ENCODE data around the gene LYPD4.
A peak's percentile ranks its signal among the peaks of the same experiment; 100 is the strongest.

LYPD4 gene

DNA sequence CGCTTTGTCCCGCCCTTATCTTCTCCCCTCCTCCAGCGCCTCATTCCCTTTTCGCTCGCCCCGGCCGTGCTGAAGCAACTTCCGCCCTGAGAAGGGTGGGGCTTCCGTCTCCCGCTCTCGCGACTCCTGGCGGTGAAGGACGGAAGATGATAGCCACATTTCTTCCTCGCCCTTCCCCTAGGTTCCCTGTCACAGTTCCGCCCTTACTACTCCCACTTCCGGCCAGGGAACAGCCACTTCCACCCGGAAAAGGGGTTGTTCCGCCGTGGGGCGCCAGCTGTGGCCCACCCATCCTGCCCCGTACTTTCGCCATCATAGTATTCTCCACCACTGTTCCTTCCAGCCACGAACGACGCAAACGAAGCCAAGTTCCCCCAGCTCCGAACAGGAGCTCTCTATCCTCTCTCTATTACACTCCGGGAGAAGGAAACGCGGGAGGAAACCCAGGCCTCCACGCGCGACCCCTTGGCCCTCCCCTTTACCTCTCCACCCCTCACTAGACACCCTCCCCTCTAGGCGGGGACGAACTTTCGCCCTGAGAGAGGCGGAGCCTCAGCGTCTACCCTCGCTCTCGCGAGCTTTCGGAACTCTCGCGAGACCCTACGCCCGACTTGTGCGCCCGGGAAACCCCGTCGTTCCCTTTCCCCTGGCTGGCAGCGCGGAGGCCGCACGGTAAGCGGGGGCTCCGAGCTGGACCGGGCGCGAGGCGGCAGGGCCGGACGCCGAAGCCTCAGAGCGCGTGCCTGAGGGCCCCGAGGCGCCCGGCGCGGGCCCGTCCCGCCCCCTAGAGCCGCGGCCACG, 15.3 kb upstream of the LYPD4 start, which contains the start of gene RPS19:
RPS19 (plus strand) TSS at position 638 of the 801 bp plus-strand sequence. CDS start 520 bp downstream, outside the sequence.
- DNase-seq = peak; percentile 97 to 100 (median 99)
- intact Hi-C loops (cut with DNase I) = loop anchor here (1.0 to 5.0 kb wide), 3 partner anchors 24 to 99 kb away; partner anchors contain the start of gene RABAC1

DNA sequence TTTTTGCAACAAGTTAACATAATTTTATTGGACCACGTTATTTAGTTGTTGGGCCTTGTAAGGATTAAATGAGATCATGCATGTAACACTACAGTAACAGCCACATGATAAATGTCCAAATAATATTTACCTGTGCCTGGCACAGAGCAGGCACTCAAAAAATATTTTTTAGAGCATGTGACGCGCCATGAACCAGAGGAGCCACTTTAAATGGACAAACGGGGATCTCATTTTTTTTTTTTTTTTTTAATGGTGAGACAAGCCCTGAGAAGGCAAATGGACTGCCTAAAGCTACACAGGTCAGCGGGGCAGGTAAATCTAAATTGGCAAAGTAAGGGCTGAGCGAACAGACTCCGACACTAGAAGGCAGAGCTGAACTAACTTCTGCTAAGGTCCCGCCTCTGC, 14.7 kb upstream of the LYPD4 start:
- DNase-seq = no peak
- intact Hi-C loops (cut with DNase I) = loop anchor here (2.0 kb wide), 1 partner anchor 100 kb away; the partner anchor contains the start of gene RABAC1

DNA sequence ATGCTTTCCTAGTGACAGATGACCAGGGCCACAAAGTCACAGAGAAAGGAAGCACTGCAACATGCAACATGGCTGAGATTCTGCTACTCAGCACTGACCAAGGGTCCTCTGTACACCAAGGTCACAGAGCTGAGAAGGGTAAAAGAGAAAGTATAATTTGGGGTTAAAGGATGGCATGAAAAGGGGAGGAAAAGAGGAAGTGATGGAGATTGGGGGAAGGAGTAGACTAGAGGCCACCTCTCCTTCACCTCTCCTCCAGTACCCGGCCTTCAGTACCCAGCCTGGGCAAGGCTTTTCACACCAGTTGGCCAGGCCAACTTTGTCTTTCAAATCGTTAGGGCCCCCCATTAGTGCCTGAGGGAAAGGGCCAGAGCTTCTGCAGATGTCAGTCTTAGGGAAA, 9.3 kb upstream of the LYPD4 start:
- DNase-seq = peak in 1 of 10 donors; percentile 21
- intact Hi-C loops (cut with DNase I) = no loop called here

GRCh38 chr19:41853344-41853743, 8.9 kb upstream of the LYPD4 start:
- intact Hi-C loops (cut with DNase I) = no loop called here
- peak in 1 of 10 donors; percentile 4 for DNase-seq

DNA sequence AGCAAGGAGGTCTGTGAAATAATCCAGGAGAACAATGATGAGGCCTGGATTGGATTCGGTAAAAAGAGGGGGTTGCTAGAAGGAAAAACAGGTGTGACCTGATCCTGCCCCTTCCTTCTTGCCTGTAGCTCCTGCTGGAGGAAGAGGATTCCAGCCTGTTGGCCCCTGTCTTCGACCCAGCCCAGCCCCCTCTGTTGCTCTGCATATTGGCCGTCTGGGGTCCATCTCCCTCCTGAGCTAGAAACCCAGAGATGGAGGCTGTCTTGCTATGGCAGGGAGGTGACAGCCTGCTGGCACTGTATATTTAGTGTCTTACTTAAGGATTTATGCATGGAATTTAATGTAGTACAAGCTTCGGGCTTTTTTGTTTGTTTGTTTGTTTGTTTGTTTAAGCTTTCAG, 7.0 kb upstream of the LYPD4 start:
- intact Hi-C loops (cut with DNase I) = no loop called here
- DNase-seq = peak in 1 of 10 donors; percentile 5

- peak in 1 of 10 donors; percentile 58 for DNase-seq
- intact Hi-C loops (cut with DNase I) = no loop called here
These were observed 5.9 kb upstream of the LYPD4 start for GRCh38 chr19:41850381-41850780.

- intact Hi-C loops (cut with DNase I) = no loop called here
- no peak for DNase-seq
These were observed 4.6 kb upstream of the LYPD4 start for GRCh38 chr19:41849067-41849466.

DNA sequence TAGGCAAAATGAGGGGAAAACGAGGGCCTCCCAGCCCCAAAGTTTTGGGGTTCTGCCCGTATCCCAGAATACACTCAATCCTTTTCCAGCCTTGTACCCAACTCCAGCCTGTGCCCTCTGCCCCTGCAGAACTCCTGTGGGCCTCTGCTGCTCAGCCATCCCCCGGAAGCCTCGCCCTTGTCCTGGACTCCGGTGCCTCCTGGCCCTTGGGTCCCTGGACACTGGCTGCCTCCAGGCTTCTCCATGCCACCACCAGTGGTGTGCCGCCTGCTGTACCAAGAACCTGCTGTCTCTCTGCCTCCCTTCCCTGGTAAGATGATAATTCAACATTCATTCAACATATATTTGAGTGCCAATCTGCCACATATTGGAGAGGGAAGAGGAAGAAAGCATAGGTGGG, 4.2 kb upstream of the LYPD4 start:
- intact Hi-C loops (cut with DNase I) = no loop called here

DNA sequence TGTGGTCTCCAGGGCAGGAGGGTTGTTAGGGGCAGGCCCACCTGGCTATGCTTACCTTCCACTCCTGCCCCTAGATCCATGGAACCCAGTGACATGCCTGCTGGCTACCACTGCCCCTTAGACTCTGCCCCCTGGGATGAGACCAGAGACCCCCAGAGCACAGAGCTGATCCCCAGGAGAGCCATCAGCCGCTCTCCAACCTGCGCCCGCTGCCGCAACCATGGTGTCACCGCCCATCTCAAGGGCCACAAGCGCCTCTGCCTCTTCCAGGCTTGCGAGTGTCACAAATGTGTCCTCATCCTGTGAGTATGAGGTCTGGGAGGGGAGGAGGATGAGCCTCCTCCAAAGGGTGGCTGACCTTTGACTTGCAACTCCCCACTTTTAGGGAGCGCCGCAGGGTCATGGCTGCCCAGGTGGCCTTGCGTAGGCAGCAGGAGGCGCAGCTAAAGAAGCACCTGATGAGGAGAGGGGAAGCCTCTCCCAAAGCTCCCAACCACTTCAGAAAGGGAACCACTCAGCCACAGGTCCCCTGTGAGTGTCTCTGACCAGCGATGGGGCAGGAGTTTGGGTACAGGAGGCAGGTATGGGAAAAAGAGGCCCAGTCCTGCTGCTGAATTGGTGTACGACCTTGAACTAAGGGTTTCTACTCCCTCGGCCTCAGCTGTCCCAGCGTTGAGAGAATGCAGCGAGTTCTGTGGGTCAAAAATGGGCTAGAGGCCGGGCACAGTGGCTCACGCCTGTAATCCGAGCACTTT, 3.0 kb upstream of the LYPD4 start:
- DNase-seq = peak in 1 of 10 donors; percentile 39
- intact Hi-C loops (cut with DNase I) = no loop called here

More for the DNA sequence above, 4.2 kb upstream of the LYPD4 start:
- DNase-seq = no peak

- DNase-seq = no peak
- intact Hi-C loops (cut with DNase I) = no loop called here
These were observed 638 bp upstream of the LYPD4 start for GRCh38 chr19:41845051-41845590.

DNA sequence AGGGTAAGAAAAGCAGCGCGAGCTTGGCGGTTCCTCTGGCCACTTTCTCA, 343 bp upstream of the LYPD4 start, which contains the start of gene DMRTC2:
DMRTC2 (plus strand) TSS at position 42 of the 50 bp plus-strand sequence. CDS start 2,387 bp downstream, outside the sequence.
- intact Hi-C loops (cut with DNase I) = no loop called here

GRCh38 chr19:41843371-41843770, 1.1 kb downstream of the LYPD4 start:
- DNase-seq = peak in 1 of 10 donors; percentile 12
- intact Hi-C loops (cut with DNase I) = no loop called here

More for the DNA sequence above, 343 bp upstream of the LYPD4 start, which contains the start of gene DMRTC2:
- DNase-seq = no peak

GRCh38 chr19:41839211-41839610, 5.3 kb downstream of the LYPD4 start:
- intact Hi-C loops (cut with DNase I) = no loop called here
- no peak for DNase-seq

DNA sequence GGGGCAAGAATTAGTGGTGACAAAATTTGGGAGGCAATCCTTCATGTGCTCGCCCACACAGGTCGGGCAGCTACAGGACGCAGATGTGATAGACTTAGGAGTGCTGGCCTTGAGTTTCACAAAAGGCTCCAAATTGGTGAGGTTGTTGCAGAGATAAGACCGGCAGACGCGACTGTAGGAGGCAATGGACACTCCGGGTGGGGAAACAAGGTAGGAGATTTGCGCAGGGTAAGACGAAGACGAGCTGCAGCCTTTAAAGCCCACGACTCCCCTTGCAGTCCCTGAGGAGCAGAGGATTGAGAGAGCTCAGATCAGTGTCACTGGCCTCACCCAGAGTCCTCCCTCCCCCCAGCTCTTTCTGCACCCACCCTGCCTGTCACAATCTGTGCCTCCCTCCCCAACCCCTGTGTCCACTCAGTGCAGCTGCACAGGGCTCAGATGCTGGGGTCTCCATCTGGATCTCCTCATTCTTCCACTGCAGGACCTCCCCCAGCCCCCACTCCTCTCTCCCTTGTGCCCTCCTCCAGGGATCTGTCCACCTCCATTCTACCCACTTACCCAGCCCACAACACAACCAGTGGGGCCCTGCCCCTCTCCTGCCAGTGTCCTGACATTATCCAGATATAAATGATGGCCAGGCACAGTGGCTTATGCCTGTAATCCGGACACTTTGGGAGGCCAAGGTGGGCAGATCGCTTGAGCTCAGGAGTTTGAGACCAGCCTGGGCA, 6.3 kb downstream of the LYPD4 start:
- intact Hi-C loops (cut with DNase I) = no loop called here
- peak in 1 of 10 donors; percentile 35 for DNase-seq

GRCh38 chr19:41821003-41821735, 23.3 kb downstream of the LYPD4 start:
- DNase-seq = peak in 2 of 10 donors; percentile 43 to 55

GRCh38 chr19:41816761-41817160, 27.7 kb downstream of the LYPD4 start:
- DNase-seq = no peak
- intact Hi-C loops (cut with DNase I) = no loop called here

More at GRCh38 chr19:41821003-41821735, 23.3 kb downstream of the LYPD4 start:
- intact Hi-C loops (cut with DNase I) = no loop called here

GRCh38 chr19:41815301-41815700, 29.2 kb downstream of the LYPD4 start:
- DNase-seq = no peak
- intact Hi-C loops (cut with DNase I) = no loop called here

DNA sequence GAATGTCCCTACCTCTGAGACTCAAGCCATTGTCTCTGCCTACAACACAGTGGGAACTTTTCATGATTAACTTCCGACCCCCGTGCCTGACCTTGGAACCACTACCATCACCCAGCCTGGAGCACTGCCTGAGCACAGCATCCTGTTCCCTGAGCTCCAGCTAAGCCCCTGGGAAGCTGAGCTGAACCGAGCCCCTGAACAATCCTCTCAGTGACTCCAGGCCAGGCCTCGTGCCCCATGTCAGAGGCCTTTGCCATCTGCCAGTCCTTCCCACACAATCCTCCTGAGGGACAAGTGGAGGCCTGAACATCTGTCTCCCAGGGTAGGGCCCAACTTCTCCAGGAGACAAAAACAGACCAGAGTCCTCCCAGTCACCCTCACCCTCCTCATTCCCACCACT, 30.6 kb downstream of the LYPD4 start:
- intact Hi-C loops (cut with DNase I) = no loop called here
- peak in 1 of 10 donors; percentile 33 for DNase-seq

DNA sequence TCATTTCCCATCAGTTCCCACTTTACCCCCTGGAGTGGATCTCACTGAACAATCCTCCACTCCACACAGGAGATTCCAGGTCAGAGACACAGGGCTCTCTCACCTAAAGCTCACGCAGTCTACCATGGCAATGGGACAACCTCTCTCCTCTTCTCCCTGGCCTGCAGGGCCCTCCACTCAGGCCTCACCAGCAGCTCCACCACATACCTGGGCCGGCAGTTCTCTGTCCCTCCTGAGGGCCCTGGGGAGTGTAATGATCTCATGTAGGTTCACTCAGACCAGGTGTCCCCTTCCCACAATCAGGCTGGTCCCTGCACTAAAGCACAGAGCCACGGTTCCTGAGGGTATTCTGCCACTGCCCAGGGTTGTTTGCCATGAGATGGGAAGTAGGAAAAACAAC, 32.5 kb downstream of the LYPD4 start:
- peak in 1 of 10 donors; percentile 57 for DNase-seq
- intact Hi-C loops (cut with DNase I) = no loop called here

DNA sequence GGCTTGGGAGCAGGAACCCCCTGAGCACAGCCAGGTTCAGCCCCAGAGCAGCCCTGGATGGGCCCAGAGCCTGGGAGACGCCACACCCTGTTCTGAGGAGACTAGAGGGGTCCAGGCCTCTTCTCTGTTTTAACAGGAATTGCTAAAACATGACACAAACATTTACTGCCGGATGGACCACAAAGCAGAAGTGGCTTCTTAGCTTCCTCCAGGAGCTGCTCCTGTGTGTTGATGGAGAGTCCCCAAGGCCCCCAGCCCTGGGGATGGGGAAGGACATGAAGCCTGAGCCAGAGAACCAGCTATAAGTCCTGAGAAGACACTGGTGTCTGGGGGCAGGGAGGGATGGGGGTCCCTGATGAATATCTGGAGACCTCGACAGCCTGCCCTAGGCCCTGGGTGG, 33.4 kb downstream of the LYPD4 start:
- peak in 2 of 10 donors; percentile 14 to 74 for DNase-seq
- intact Hi-C loops (cut with DNase I) = no loop called here

Measured in posterior cingulate gyrus (tissue), 11 donors.